Testis (tissue), 2 donors: Measurements from ENCODE around the gene CENPT.

ENCODE experiments used
- CTCF ChIP-seq, 3 experiments: fragments of 450-650 bp in 2 of 3; fragments of 200-600 bp in 1 of 3; sonication (generic) in 1 of 3; IDR thresholded peaks; one replicate each; pipeline ENCODE4 v1.5.1; 2016 to 2019; ENCODE audit warnings: antibody characterized with exemption in 3 of 3, mild to moderate bottlenecking in 2 of 3, moderate library complexity in 1 of 3
- POLR2A ChIP-seq: fragments of 450-650 bp; IDR thresholded peaks from one replicate; pipeline ENCODE4 v1.6.1; 2017; ENCODE audit warnings: antibody characterized with exemption, mild to moderate bottlenecking, moderate library complexity

- TF ChIP-seq CTCF (IDR thresholded peaks at IDR 0.05) (no peak), POLR2A (no peak)
These were observed 1.5 kb downstream of the CENPT start for GRCh38 chr16:67846063-67846319.
